PC-9 (cell line): Measurements from ENCODE around the gene ZBTB43. TPM values are rescaled to one million over a fixed set of nuclear protein-coding genes. Genes with fewer than 3 reads are reported as not detected.

Source experiments
- BruUV-seq: library from RNA; stranded (reverse); fragments of 400-500 nt; replicated peaks from 2 replicates; lab custom pipeline; 2021; lab: Mats Ljungman, UMichigan
- CTCF ChIA-PET: fragments of 300-600 bp; sonication (Branson Sonifier 250); formaldehyde crosslinking; loops from one replicate; lab custom pipeline; 2022; ENCODE audit warnings: antibody characterized with exemption; lab: Charles Lee
- POLR2A ChIA-PET: fragments of 300-600 bp; sonication (Branson Sonifier 250); formaldehyde crosslinking; loops from one replicate; lab custom pipeline; 2022; ENCODE audit warnings: antibody characterized with exemption; ENCODE audit not compliant: unreplicated experiment; lab: Charles Lee
- DNase-seq, 2 experiments: peaks; one replicate each; pipeline versions ENCODE4 v3.0.0 to v3.0.0-alpha.2; 2015 to 2022; ENCODE audit warnings: mixed read lengths in 1 of 2
- H2AFZ ChIP-seq: fragments of 200-600 bp; sonication (generic); 2 replicates; pipeline ENCODE4 v1.8.1; 2017; ENCODE audit warnings: antibody characterized with exemption
- H3F3A ChIP-seq: fragments of 200-600 bp; sonication (generic); 2 replicates; pipeline ENCODE4 v1.8.1; 2017; ENCODE audit warnings: antibody characterized with exemption, mild to moderate bottlenecking, low read depth; ENCODE audit not compliant: insufficient read depth
- H3K27ac ChIP-seq: fragments of 200-600 bp; sonication (generic); 2 replicates; pipeline ENCODE4 v1.6.1; 2016; ENCODE audit warnings: mixed run types
- H3K27me3 ChIP-seq: fragments of 200-600 bp; sonication (generic); 2 replicates; pipeline ENCODE4 v1.6.1; 2016; ENCODE audit warnings: low read depth, mixed run types; ENCODE audit not compliant: insufficient read depth
- H3K36me3 ChIP-seq: fragments of 200-600 bp; sonication (generic); 2 replicates; pipeline ENCODE4 v1.6.1; 2016; ENCODE audit warnings: low read depth, mixed run types
- H3K4me1 ChIP-seq: fragments of 200-600 bp; sonication (generic); replicated peaks from 2 replicates; pipeline ENCODE4 v1.6.1; 2016; ENCODE audit warnings: mixed run types; ENCODE audit not compliant: insufficient read depth
- H3K4me2 ChIP-seq: fragments of 200-600 bp; sonication (generic); 2 replicates; pipeline ENCODE4 v1.6.1; 2017; ENCODE audit warnings: mixed run types
- H3K4me3 ChIP-seq: fragments of 200-600 bp; sonication (generic); 2 replicates; pipeline ENCODE4 v1.6.1; 2016; ENCODE audit warnings: mixed run types
- H3K79me2 ChIP-seq: fragments of 200-600 bp; sonication (generic); 2 replicates; pipeline ENCODE4 v1.6.1; 2017; ENCODE audit warnings: low read depth, mixed run types
- H3K9me2 ChIP-seq: fragments of 200-600 bp; sonication (generic); 2 replicates; pipeline ENCODE4 v1.8.1; 2017; ENCODE audit warnings: mild to moderate bottlenecking; ENCODE audit not compliant: insufficient read depth
- H3K9me3 ChIP-seq: fragments of 200-600 bp; sonication (generic); 2 replicates; pipeline ENCODE4 v1.8.1; 2016; ENCODE audit warnings: low read depth; ENCODE audit not compliant: insufficient read depth
- H4K20me1 ChIP-seq: fragments of 200-600 bp; sonication (generic); 2 replicates; pipeline ENCODE4 v1.8.1; 2017; ENCODE audit not compliant: insufficient read depth
- EZH2 ChIP-seq: fragments of 200-600 bp; sonication (generic); IDR thresholded peaks from 2 replicates; pipeline ENCODE4 v1.8.0; 2017; ENCODE audit warnings: antibody characterized with exemption, low read depth
- intact Hi-C: fragments of 100-400 bp; cut with micrococcal nuclease; formaldehyde crosslinking; loops from one replicate; pipeline ENCODE4 v1.10.0; 2022; ENCODE audit not compliant: unreplicated experiment
- total RNA-seq: library from RNA; stranded (reverse); gene quantifications from 2 replicates; pipeline ENCODE4 v1.2.3, GENCODE V29; 2021
- TF ChIP-seq, protein P1 (sequence below): fragments of 200-600 bp; sonication (generic); conservative IDR thresholded peaks from 2 replicates; pipeline ENCODE4 v1.6.1; 2017; ENCODE audit warnings: mixed run types, antibody characterized with exemption, mild to moderate bottlenecking, moderate library complexity

ZBTB43 gene
- total RNA-seq, 1 experiment from 2014 or later, result 18.4 TPM

DNA sequence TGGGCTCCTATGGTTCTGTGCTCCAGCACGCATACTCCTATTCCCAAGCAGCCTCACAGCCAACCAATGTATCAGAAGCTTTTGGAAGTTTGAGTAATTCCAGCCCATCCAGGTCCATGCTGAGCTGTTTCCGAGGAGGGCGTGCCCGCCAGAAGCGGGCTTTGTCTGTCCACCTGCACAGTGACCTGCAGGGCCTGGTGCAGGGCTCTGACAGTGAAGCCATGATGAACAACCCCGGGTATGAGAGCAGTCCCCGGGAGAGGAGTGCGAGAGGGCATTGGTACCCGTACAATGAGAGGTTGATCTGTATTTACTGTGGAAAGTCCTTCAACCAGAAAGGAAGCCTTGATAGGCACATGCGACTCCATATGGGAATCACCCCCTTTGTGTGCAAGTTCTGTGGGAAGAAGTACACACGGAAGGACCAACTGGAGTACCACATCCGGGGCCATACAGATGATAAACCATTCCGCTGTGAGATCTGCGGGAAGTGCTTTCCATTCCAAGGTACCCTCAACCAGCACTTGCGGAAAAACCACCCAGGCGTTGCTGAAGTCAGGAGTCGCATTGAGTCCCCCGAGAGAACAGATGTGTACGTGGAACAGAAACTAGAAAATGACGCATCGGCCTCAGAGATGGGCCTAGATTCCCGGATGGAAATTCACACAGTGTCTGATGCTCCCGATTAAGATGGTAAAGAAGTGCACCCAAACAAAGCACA is 75.5 kb downstream of the ZBTB43 start:
- Histone ChIP-seq H3K36me3 (no peaks in the 10 kb centered on the region), H3F3A (no peaks in the 10 kb centered on the region), H3K9me2 (no peaks in the 10 kb centered on the region), H3K4me3 (no peak overlapping the region), H3K9me3 (no peaks in the 10 kb centered on the region), H3K79me2 (peaks cover 10% of the 10 kb centered on the region; the same call in 1 of the 2 replicates), H3K27ac (no peak overlapping the region), H3K4me1 (no peaks in the 10 kb centered on the region), H3K27me3 (no peaks in the 10 kb centered on the region), H4K20me1 (peaks cover 5% of the 10 kb centered on the region), H2AFZ (no peak overlapping the region), H3K4me2 (no peak overlapping the region)
- TF ChIP-seq, protein P1, sequence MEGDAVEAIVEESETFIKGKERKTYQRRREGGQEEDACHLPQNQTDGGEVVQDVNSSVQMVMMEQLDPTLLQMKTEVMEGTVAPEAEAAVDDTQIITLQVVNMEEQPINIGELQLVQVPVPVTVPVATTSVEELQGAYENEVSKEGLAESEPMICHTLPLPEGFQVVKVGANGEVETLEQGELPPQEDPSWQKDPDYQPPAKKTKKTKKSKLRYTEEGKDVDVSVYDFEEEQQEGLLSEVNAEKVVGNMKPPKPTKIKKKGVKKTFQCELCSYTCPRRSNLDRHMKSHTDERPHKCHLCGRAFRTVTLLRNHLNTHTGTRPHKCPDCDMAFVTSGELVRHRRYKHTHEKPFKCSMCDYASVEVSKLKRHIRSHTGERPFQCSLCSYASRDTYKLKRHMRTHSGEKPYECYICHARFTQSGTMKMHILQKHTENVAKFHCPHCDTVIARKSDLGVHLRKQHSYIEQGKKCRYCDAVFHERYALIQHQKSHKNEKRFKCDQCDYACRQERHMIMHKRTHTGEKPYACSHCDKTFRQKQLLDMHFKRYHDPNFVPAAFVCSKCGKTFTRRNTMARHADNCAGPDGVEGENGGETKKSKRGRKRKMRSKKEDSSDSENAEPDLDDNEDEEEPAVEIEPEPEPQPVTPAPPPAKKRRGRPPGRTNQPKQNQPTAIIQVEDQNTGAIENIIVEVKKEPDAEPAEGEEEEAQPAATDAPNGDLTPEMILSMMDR, result no peak
- TF ChIP-seq EZH2, result no peak
- no peak for DNase-seq
- intact Hi-C loops, result no loop called here
- no TSS peak for BruUV-seq
- CTCF ChIA-PET, result no interaction called here
- POLR2A ChIA-PET, result no interaction called here

GRCh38 chr9:126880947-126881332 is 76.1 kb downstream of the ZBTB43 start:
- Histone ChIP-seq H3K4me1 (no peaks in the 10 kb centered on the region), H3K27ac (no peak overlapping the region), H3K79me2 (peaks cover 10% of the 10 kb centered on the region; the same call in 1 of the 2 replicates), H3K36me3 (no peaks in the 10 kb centered on the region), H3K4me3 (no peak overlapping the region), H3K4me2 (no peak overlapping the region), H3K27me3 (no peaks in the 10 kb centered on the region), H3K9me2 (no peaks in the 10 kb centered on the region), H2AFZ (no peak overlapping the region), H3F3A (no peaks in the 10 kb centered on the region), H3K9me3 (no peaks in the 10 kb centered on the region), H4K20me1 (peaks cover 5% of the 10 kb centered on the region)
- CTCF ChIA-PET, result no interaction called here
- POLR2A ChIA-PET, result no interaction called here
- TF ChIP-seq, protein P1, result no peak
- TF ChIP-seq EZH2, result no peak
- DNase-seq, result no peak
- intact Hi-C loops, result no loop called here
- no TSS peak for BruUV-seq

GRCh38 chr9:126882746-126883145 is 77.9 kb downstream of the ZBTB43 start:
- Histone ChIP-seq H2AFZ (no peak overlapping the region), H3K79me2 (0 out of 2 replicates have a peak, but pooled peaks cover 4% of the 10 kb centered on the region), H4K20me1 (no peaks in the 10 kb centered on the region; the same call in 1 of the 2 replicates), H3K9me3 (no peaks in the 10 kb centered on the region), H3K27ac (no peak overlapping the region), H3F3A (no peaks in the 10 kb centered on the region), H3K4me2 (no peak overlapping the region), H3K36me3 (no peaks in the 10 kb centered on the region), H3K27me3 (no peaks in the 10 kb centered on the region), H3K9me2 (no peaks in the 10 kb centered on the region), H3K4me3 (no peak overlapping the region), H3K4me1 (no peaks in the 10 kb centered on the region)
- no TSS peak for BruUV-seq
- CTCF ChIA-PET, result interaction anchor here (0.6 kb wide), 1 partner anchor 203 kb away, joined by 4 read pairs; no protein-coding TSS in a partner anchor
- intact Hi-C loops, result no loop called here
- no peak for DNase-seq
- POLR2A ChIA-PET, result no interaction called here
- TF ChIP-seq EZH2, result no peak
- TF ChIP-seq, protein P1, result no peak
